NCI-H1436 treated with DMSO at 0.1 percent for 48 hours (cell line): ENCODE data around the gene PTPRU.
A peak's percentile ranks its signal among the peaks of the same experiment; 100 is the strongest.

Experiments
- DNase-seq: peaks from one replicate; lab custom pipeline; 2025; lab: John Stamatoyannopoulos, UW

The PTPRU gene

DNA sequence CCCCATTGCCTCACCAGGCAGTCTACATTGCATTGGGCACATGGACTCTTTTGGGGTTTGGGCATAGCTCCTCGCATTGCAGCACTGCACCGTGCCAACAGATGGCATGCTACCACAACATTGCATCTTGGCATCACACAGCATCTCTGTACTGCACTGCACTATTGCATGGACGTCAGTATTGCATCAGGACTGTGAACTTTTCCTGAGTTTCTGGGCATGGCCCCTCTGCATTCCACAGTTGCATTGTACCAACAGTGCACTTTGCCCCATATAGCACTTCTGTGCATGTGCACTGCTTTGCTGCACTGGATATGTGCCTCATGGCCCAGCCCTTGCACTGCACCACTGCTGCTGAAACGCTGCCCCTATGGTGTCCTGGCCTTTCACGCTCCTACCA lies 9.6 kb downstream of the PTPRU start:
- no peak for DNase-seq

DNA sequence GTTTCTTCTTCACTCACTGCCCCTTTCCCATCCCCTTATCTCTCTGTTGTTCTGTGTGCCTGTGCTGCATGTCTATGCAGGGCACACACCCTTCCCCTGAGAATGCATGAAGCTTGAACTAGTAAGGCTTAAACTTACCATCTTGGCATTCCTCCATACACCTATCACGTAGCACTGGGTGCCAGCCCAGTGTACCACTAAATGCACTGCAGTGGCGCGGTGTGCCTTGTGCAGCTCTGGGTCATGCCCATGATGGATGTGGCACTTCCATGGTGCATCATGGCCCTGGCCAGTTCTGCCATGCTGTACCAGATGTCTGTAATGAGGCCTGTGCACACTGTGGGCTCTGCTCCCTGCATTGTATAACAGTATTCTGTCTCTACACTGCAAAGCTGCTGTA lies 10.7 kb downstream of the PTPRU start:
- no peak for DNase-seq

DNA sequence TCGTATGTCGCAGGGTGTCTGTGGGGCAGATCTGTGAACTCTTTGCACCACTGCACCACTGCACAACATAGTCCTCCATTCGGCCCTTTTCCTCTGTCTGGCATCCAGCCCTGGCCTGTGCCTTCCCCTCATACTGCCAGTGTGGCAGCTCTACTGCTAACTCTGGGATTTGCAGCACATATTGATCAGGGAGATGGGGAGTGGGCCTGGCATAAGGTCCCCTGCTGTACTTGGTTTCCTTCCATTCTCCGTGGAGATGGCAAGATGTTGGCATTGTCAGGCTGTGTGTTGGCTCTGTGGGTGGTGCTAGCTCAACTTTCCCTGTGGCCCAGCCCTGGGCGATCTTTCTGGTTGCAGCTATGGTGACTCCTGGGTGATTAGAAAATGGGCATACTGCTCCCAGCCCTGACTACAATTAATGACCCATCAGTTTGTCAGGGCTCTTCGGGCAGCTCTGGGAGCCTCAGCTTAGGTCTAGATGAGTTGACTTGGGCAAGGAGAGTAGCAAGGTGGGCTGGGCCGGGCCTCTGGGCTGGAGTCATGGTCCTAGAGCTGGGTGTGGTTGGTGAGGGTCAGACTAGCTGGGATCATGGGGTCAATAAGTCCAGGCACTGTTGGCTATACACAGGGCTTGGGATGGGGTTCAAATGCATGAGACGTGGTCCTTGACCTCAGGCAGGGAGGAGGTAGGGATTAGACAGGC lies 11.4 kb downstream of the PTPRU start:
- no peak for DNase-seq

DNA sequence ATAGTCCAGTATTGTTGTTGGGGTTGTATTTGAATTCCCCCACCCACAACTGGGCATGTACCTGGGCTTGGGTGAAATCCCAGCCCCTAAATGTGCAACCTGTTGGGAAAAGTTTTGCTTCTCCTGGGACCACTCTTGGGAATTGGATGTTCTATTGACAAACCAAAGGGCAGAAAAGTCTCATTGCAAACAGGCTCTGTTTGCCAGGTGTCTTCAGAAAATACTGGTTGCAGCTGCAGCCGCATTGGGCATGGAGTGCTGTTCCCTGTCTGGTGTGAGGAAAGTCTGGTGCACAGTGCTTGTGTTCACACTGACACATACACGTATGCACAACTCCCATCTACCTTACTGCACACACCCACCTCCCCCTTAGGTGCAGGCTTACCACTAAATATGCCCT lies 12.1 kb downstream of the PTPRU start:
- DNase-seq: no peak

DNA sequence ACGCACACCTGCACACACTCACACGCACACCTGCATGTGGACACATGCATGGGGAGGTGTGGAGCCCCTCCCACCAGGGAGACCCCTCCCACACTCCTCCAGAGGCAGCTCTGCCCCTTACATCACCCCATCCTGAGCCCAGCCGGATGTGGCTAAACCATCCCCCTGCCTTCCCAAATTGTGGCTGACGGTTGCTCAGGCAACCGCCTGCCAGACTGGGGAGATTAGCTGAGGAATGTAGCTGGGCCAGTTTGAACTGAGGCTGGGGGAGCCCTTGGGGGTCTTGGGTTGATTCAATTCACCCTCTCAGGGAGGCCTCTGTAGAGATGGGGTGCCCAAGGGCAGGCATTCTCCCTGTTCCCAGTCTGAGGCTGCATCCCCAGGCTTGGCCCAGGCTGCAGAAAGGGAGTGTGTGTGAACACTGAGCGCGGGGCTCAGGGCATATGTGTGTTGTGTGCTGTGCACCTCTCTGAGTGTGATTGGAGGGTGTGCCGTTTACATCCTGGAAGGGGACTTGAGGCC lies 12.9 kb downstream of the PTPRU start:
- no peak for DNase-seq

DNA sequence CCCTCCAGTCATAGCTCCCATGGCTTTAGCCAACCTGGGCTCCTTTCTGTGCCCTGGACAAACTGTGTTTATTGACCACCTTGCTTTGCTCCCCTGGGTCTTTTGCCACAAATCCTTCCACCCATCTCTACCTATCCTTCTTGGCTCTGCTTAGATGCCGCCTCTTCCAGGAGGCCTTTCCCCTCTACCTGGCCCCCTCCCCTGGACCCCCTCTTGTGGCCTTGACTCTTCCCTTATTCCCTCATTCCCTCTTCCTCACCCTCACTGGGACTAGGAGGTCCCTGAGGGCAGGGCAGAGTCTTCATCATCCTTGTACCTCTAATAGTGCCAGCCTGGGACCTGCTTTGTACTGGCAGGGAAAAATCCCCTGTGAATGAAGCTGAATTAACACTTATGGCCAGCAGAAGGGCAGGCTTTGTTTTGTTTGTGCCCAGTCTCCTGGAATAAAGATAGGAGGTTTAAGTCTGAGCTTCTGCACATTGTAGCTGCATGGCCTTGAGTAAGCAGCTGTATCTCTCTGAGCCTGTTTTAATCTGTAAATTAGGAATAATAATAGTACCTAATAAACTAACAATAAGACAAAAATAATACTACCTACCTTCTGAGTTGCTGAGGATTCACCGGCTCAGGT lies 13.7 kb downstream of the PTPRU start:
- DNase-seq: no peak

DNA sequence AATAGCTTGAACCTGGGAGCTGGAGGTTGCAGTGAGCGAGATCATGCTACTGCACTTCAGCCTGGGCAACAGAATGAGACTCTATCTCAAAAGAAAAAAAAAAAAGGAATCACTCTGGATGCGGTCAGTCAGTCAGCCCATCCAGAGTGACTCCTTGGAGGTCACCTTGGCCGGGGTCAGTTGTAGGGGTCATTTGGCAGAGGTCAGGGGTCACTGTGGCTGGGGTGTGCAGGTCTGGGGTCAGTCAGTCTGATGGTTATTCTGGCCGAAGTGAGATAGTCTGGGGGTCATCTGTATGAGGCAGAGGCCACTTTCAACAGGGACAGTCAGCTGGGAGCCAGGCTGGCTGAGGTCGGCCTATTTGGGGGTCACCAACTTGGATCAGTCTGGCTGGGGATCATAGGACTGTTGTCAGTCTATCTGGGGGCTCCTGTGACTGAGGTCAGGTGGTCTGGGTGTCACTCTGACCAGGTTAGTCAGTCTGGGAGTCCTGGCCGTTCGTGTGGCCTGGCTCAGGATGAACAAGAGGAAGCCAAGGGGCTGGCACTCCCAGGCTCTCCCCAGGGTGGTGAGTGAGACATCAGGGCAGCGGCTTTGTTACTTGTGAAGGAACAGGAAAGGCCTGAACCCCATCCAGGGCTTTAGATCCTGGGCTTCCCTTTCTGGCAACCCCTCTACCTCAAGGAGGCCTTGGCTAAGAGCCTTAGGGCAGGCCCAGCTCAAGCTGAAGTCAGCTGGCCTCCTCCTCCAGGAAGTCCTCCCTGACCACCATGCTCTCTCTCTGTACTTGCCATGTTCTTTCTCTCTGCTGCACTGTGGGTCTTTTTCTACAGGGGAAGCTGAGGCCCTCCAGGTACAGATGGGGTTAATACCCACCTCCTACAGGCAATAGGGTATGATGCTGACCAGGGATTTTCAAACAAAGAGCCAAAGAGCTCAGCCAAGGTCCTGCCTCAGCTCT lies 15.1 kb downstream of the PTPRU start:
- DNase-seq: no peak

DNA sequence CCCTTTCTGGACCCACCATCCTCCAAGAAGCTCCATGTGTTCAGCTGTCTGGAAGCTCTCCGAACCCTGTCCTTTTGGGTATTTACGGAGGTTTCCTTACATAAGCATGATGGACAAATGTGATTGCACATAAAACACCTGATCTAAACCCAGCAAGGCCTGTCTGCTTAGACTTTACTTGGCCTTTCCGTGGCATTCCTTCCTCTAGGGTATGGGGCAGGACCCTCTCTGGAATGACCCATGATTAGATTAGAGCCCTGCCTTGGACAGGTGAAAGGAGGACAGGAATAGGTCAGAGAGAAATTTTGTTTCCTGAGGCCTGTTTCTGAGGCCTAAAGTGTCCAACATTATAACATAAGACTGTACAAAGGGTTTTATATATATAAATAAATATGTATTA lies 16.9 kb downstream of the PTPRU start:
- no peak for DNase-seq

DNA sequence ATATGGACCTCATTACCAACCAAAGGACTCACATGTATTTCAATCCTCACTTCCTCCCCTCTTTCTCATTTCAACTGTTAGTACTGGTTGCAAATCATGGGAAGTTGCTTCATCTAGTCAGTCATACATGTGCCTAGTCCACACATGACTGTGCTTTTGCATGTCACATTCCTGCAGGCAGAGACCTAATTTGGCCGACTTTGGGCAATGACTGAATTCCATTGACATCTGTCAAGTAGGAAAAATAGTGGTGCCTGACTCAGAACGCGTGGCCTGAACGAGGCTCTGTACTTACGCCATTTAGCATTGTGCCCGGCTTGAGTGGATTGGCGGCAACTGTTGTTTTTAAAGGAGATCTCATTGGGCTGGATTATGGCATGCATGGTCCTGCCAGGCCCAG lies 18.0 kb downstream of the PTPRU start:
- DNase-seq: no peak

DNA sequence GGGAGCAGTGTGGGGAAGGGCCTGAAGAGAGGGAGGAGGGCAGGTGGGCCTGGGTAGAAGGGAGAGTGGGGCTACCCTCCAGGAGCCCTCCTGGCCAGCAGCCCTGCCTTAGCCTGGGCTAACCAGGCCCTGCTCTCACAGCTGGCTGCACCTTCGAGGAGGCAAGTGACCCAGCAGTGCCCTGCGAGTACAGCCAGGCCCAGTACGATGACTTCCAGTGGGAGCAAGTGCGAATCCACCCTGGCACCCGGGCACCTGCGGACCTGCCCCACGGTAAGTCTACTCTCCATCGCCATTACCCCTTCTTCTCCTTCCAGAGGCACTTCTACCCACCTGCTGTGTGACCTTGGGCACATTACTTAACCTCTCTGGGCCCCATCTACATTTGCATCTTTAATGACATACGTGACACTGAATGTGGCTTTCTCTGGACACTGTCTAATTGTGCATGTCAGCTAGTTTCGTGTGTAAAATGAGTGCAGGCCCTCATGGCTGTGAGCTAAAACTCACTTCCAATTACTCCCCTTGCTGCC lies 18.9 kb downstream of the PTPRU start:
- DNase-seq: no peak

DNA sequence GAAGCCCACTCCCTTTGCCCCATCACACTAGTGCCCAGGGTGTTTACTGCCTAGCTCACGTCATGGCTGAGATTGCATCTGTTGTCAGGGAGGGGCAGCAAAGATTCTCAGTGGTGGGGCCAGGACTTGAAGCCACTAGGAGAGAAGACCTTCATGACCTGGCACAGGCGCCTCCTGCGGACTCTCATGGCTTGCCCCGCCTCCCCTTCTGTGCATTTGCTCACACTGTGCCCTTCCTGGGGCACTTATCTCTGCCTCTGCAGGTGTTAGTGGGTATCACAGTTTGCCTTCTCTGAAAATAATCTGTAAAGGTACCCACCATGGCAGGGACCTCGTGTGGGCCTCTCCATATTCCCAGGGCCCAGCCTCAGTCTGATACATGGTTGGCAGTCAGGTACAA lies 20.1 kb downstream of the PTPRU start:
- no peak for DNase-seq

DNA sequence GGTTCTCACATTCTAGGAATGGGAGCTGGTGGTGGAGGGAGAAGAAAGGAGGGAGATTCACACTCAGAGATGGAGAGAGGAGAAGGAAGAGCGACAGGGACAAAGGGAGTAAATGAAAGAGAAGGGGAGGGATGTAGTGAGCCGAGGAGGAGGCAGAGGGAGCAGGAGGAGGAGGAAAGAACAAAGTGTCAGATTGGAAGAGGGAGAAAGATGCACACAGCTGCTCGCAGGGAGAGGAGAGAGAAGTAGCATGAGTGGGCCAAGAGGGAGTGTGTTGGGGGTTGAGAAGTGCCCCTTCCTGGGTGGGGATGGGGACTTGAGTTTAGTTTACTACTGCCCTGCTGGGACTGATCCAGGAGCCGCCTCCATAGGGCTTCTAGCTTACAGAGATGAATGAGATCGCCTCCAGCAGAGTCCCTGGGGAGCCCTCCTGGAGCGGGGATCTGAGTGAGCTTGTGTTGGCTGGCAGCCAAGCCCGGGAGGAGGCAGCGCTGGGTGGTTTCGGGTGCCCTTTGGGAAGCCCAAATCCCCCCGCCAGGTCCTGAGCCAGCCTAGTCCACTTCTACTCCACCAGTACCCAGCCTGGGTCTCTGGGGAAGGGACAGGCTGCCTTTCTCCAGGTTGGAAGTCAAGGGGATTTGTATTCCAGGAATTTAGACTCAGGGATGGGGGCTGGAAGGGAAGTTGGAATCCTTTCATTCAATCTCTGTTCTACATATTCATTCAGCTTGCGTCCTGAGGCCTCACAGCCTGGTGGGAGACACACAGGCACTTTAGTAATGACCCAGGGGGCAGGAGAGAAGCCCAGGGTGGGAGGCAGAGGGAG lies 20.9 kb downstream of the PTPRU start:
- peak; percentile 72 for DNase-seq

DNA sequence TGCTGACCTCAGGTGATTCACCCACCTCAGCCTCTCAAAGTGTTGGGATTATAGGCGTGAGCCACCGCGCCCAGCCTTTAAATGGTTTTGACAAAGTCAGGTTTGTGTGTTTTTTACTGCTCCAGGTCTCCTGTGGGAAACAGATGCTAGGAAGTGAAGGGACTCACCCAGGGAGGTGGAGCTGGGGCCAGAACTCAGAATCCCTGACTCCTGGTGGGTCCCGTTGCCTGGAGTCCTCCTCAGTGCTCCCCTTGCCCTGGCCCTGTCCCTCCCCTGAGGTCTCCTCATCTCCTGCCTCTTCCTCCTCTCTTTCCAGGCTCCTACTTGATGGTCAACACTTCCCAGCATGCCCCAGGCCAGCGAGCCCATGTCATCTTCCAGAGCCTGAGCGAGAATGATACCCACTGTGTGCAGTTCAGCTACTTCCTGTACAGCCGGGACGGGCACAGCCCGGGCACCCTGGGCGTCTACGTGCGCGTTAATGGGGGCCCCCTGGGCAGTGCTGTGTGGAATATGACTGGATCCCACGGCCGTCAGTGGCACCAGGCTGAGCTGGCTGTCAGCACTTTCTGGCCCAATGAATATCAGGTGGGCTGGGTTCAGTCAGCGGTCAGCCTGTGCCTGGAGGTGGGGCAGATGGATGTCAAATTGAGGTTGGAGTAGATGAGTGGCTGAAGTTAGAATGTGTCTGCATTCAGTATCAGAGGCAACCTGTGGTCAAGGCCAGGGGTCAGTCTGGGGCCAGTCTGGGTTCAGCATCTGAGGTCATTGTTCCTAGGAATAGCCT lies 22.1 kb downstream of the PTPRU start:
- no peak for DNase-seq

DNA sequence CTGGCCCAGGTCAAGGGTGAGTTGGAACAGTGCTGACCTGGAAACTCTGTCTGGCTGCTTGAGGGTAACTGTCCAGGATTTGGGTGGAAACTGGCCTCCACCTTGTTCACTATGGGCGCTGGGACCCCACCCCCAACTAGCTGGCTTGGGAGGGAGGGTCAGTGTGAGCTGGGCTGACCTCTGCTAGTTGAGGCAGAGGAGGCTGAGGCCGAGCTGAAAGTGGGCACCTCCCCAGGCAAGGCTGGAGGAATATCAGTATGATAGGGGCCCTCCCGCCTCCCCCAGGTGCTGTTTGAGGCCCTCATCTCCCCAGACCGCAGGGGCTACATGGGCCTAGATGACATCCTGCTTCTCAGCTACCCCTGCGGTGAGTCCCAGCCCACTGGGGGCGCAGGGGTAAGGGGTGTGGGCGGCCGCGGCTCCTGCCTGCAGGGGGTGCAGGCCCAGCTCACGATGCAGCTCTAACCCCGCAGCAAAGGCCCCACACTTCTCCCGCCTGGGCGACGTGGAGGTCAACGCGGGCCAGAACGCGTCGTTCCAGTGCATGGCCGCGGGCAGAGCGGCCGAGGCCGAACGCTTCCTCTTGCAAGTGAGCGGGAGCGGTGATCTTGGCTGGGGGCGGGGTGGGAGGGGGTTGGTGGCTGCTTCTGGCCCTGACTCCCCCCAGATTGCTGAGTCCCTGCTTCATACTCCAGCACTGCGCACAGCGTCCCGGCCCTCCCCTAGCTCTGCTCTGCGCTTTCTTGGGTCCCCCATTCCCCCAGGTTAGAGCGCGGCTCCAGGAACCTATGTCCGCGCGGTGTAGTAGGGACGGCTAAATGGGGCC lies 22.9 kb downstream of the PTPRU start:
- DNase-seq: no peak

DNA sequence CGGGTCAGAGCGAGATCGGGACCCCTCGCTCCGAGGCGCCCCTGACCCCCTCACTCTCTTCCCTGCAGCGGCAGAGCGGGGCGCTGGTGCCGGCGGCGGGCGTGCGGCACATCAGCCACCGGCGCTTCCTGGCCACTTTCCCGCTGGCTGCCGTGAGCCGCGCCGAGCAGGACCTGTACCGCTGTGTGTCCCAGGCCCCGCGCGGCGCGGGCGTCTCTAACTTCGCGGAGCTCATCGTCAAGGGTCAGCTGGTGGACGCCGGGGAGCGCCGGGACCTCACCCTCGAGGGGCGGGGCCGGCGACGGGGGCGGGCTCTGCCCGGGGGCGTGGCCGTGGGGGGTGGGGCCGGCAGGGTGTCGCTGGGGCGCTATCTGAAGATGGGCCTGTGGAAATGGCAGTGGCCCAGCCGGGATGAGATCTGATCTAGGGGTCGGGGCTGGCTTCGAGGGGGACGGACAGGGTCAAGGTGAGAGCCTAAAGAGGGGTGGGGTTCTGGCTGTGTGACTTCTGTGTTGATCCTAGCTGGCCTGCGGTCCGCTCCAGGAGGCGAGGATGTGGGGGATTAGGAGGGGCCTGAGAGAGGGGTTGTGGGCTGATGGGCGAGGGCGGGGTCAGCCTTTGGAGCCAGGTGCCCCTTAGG lies 23.6 kb downstream of the PTPRU start:
- no peak for DNase-seq

DNA sequence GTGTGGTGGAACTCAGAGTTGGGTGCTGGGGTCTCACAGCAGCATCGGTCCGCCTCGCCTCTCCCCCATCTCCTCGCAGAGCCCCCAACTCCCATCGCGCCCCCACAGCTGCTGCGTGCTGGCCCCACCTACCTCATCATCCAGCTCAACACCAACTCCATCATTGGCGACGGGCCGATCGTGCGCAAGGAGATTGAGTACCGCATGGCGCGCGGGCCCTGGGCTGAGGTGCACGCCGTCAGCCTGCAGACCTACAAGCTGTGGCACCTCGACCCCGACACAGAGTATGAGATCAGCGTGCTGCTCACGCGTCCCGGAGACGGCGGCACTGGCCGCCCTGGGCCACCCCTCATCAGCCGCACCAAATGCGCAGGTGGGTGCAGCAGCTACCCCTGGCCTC lies 24.2 kb downstream of the PTPRU start:
- no peak for DNase-seq

DNA sequence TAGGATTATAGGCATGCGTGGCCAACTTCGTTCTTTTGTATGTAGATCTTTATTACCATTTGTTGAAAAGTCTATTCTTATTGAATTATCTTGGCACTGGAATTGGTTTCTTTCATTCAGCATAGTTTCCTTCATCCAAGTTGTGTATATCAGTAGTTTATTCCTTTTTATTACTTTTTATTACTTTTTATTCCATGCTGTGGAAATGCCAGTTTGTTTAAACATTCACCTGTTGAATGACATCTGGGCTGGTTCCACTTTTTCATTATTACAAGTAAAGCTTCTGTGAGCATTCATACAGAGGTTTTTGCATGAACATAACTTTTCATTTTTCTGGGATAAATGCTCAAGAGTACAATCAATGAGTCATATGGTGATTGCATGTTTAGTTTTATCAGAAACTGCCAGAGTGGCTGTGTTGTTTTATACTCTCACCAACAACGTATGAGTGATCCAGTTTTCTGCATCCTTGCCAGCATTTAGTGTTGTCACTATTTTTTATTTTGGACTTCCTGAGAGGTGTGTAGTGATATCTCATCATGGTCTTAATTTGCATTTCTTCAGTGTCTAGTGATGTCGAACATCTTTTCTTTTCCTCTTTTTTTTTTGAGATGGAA lies 28.6 kb downstream of the PTPRU start:
- DNase-seq: no peak

DNA sequence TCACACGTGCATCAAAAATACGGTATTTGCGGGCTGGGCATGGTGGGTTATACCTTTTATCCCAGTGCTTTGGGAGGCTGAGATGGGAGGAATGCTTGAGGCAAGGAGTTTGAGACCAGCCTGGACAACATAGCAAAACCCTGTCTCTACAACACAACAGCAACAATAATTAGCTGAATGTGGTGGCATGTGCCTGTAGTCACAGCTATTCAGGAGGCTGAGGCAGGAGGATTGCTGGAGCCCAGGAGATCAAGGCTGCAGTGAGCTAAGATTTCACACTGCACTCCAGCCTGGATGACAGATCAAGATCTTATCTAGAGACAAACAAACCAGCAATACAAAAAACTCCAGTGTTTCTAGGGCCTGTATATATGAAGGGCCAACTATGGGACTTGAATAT lies 30.6 kb downstream of the PTPRU start:
- no peak for DNase-seq
